HG03460 (cell line): ENCODE data around the gene TMEM245.
"Not testable (repeated sequence)": the region's sequence is repeated elsewhere in the genome, so short reads cannot be mapped to it uniquely, and the experiment has no call there.

Experiments used
- ATAC-seq: cut with Tn5 transposase; IDR thresholded peaks from one replicate; pipeline ENCODE4 v1.9.1; 2021; ENCODE audit not compliant: unreplicated experiment

TMEM245 gene

GRCh38 chr9:109072133-109072692 lies 47.5 kb downstream of the TMEM245 start:
- no peak for ATAC-seq

- ATAC-seq = no peak
These were observed 51.0 kb downstream of the TMEM245 start for GRCh38 chr9:109068764-109069163.

DNA sequence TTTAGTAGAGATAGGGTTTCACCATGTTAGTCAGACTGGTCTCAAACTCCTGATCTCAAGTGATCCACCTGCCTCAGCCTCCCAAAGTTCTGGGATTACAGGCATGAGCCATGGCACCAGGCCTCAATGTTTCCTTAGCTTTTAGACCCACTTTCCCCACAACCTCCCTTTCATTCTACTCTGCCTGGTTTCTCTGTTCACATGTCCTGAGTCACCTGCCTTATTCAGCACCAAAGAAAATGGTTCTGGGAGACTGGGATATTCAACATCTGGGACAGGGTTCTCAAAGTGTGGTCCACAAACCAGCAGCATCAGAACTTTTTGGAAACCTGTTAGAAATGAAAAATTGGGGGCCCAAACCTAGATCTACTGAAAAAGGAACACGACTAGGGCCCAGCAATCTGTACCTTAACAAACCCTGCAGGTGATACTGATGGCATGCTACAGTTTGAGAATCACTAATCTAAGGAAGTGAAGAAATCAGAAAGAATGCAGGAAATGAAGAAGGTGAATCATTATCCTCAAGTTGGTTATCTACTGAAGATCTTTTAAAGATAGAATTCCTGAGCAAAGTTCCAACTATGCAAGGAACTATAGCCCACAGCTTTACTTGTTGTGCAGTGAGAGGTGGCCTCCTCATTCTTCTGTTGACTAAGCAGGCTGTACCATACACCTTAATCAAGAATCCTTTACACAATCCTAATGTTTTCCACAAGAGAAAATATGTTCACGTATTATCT lies 54.6 kb downstream of the TMEM245 start:
- no peak for ATAC-seq

- no peak for ATAC-seq
These were observed 56.0 kb downstream of the TMEM245 start for GRCh38 chr9:109063760-109064159.

- ATAC-seq = no peak
These were observed 57.2 kb downstream of the TMEM245 start for GRCh38 chr9:109062543-109062942.

DNA sequence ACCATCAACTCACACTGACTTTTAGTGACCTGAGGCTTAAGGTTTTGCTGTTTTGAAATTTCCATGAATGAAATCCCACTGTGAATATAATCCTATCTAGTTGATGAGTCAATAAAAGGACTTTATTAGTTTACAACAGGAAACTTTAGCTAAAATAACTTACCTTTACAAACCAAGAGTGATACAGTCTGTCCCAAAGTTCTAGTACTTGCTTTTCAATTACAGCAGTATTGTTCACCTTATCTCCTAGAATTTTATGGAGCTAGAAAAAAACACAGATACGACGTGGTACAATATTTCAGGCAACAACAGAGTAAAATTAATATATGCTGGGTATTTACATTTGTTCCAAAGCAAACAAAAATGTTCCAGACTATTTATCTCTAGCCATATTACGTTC lies 59.6 kb downstream of the TMEM245 start:
- no peak for ATAC-seq

- not testable (repeated sequence) for ATAC-seq
These were observed 66.6 kb downstream of the TMEM245 start for GRCh38 chr9:109053121-109053520.

- ATAC-seq = no peak
These were observed 67.3 kb downstream of the TMEM245 start for GRCh38 chr9:109052416-109052815.

DNA sequence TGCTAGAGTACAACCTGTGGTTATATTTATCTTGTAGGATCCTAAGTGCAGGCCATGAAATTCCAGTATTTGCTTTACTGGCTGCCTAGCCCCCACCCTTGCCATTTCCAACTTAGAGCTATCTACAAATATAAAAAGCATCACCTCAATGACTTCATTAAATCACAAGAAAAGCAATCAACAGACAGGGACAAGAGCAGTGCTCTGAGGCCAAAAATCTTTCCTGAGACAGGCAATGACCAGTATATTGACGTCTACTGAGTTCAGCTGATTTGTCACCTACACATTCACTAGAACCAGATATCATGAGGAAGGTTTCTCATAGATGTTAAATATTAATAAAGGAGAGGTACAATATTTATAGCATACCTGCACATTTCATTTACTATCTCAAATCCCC lies 68.0 kb downstream of the TMEM245 start:
- ATAC-seq = no peak

DNA sequence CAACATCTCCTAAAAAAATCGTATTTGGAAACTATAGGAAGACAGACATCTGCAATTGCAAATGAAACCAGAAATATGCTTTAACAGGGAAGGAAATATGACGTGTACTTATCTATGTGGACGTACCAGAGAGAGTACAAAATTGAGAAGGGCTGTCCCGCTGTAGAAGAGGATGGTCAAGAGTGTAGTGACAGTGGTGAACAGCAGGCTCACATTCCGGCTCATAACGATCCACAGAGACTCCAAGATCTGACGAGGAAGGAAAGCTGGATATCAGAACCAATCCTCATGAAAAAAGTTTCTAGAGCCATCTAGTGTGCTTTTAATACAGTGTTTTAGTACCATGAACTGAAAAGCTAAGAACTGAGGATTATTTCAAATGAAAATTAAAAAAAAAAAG lies 69.3 kb downstream of the TMEM245 start:
- no peak for ATAC-seq

DNA sequence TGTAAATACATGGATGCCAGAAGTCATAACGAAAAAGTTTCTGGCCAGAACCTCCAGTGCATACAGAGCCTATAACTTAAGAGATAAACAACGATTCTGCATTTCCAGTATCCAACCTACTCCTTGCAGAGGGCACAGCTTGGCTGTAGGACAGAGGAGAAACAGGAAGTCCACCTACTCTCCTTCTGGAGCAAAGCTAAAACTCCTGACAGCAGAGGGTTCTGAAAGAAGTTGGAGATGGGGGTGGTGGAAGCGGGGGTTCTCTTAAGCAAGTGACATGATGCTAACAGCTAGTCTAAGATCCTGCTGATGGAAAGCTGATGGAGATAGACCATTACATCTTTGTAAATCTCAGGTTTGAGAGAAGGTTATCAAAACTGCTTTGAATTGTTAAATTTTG lies 70.9 kb downstream of the TMEM245 start:
- ATAC-seq = no peak

DNA sequence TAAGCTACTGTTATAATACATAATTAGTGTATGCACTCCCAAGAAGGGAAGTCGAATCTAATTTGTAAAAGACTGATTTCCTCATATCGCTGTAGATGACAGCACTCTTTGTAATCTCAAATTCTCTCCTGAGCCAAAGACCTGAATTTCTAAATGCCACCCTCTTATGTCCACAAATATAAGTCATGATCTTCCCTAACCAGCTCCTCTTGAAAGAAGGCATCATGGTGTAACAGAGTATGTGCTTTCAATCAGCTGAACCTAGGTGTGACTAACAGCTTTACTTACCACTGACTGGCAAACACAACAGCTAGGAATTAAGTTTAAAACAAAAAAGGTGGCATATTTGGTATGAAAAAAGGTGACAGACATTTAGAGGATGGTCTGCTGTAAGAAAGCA lies 72.5 kb downstream of the TMEM245 start:
- ATAC-seq = no peak

GRCh38 chr9:109046346-109046745 lies 73.4 kb downstream of the TMEM245 start:
- ATAC-seq = no peak

DNA sequence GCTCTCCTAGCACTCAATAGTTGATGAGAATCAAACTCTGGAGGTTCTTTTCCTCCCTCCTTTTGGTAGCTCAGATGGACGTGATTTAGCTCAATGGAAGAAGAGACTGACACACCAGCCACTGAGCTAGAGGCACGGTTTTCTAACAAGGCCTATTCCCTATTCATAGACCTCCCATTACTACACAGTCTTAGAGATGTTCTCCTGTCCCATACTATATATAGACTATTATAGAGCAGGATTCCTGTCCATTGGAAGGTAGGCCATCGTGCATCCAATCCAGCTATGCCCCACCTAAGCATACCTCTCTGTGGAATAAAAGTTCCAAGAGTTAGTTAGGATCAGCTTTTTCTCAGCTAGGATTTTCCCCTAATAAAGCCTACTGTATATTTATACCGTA lies 76.2 kb downstream of the TMEM245 start:
- no peak for ATAC-seq

GRCh38 chr9:109040571-109040970 lies 79.2 kb downstream of the TMEM245 start:
- no peak for ATAC-seq

DNA sequence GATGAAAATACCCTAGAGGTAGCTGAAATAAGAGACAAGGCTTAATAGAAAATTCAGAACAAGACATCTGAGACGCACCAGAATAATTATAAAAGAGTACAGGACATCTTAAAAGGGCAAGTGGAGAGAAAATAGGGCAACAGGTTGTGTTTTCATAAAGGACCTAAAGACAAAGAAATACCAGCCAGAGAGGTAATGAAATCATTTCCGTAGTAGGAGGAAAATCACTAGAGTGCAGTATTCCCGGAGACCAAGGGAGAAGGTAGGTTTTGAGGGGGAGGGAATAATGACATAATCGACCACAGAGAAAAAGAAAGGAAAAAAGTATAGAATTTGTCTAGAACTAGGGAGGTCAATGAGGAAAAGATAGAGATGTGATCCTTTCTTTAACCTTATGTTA lies 80.2 kb downstream of the TMEM245 start:
- ATAC-seq = no peak

GRCh38 chr9:109037946-109038715 lies 81.6 kb downstream of the TMEM245 start:
- no peak for ATAC-seq

DNA sequence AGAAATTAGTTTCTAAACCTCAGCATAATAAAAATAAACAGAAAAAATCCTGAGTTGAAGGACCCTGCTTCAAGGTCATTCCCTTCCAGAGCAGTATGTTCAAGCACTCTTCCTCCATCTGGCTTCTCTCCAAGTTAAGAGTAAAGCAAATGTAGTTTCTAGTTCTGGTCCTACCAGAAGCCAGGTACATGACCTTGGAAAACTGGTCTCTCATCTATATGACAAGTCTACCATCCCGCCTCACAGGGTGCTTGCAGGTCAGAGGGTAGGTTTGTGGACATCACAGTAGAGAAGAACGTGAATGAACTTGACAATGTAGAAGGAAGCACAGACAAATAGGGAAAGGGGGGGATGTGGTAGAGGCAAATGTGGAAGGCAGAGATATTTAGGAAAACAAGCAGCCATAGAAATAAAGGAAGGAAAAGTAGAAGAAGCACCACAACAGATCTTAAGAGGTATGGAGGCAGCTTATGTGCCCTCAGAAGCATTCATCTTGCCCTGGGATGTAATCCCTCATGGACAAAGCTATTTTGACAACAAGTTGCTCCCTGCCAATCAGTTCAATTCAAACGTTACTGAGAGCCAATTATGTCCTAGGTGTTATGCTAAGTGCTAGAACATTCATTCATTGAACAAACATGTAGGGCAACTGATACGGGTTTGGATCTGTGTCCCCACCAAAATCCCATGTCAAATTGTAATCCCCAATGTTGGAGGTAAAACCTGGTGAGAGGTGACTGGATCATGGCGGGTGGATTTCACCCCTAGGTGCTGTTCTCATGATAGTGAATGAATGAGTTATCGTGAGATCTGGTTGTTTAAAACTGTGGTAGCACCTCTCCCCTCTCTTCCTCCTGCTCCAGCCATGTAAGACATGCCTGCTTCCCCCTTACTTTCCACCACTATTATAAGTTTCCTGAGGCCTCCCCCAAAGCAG lies 82.7 kb downstream of the TMEM245 start:
- ATAC-seq = no peak

- ATAC-seq = no peak
These were observed 83.9 kb downstream of the TMEM245 start for GRCh38 chr9:109035684-109036423.

DNA sequence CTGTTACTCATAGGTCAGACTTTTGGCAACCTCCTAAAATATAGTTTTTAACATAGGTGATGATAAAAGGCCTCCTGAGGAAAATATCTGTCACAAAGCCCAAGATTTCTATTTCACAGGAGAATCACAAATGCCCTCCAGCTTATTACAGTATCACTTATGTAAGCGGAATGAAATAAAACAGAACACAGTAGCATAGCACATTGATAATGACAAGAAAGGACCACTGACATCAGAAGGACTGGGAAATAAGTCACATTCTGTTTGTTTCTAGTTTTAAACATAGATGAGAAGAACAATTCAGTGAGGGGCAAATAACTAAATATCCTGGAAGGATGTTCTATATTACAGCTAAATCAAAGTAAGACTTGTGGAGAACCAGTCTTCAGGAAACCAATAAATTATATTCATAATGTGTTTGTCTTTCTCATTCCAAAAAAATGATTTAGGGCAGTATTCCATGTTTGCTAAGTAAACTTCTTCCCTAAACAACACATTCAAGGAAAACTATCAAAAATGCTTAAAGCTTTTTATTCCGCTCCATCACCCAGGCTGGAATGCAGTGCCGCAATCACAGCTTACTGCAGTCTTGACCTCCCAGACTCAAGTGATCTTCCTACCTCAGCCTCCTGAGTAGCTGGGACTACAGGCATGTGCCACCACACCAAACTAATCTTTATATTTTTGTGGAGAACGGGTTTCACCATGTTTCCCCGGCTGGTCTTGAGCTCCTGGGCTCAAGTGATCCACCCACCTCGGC lies 85.6 kb downstream of the TMEM245 start:
- no peak for ATAC-seq
